HEK293 (cell line): ENCODE data around the gene FLNA.

ENCODE experiments used
- CTCF ChIP-seq: fragments of 450-650 bp; formaldehyde crosslinking; IDR thresholded peaks from 2 replicates; pipeline ENCODE4 v1.5.1; 2016; ENCODE audit warnings: missing biosample characterization, missing genetic modification characterization
- PATZ1 ChIP-seq: fragments of 450-650 bp; formaldehyde crosslinking; IDR thresholded peaks from 2 replicates; pipeline ENCODE4 v1.5.1; 2016; ENCODE audit warnings: missing biosample characterization, missing genetic modification characterization
- REPIN1 ChIP-seq: fragments of 450-650 bp; formaldehyde crosslinking; IDR thresholded peaks from 2 replicates; pipeline ENCODE4 v1.5.1; 2017; ENCODE audit warnings: missing biosample characterization, missing genetic modification characterization, low read depth
- REST ChIP-seq: fragments of 450-650 bp; formaldehyde crosslinking; IDR thresholded peaks from 2 replicates; pipeline ENCODE4 v1.5.1; 2016; ENCODE audit warnings: missing biosample characterization, missing genetic modification characterization
- SALL2 ChIP-seq: fragments of 450-650 bp; formaldehyde crosslinking; IDR thresholded peaks from 2 replicates; pipeline ENCODE4 v1.5.0; 2017; ENCODE audit warnings: missing biosample characterization, mild to moderate bottlenecking, missing genetic modification characterization, borderline replicate concordance
- ZNF169 ChIP-seq: fragments of 450-650 bp; formaldehyde crosslinking; IDR thresholded peaks from 2 replicates; pipeline ENCODE4 v1.5.1; 2016; ENCODE audit warnings: missing biosample characterization, missing genetic modification characterization
- ZNF23 ChIP-seq: fragments of 450-650 bp; formaldehyde crosslinking; IDR thresholded peaks from 2 replicates; pipeline ENCODE4 v1.5.1; 2016; ENCODE audit warnings: missing biosample characterization, missing genetic modification characterization, borderline replicate concordance
- ZNF24 ChIP-seq: fragments of 450-650 bp; formaldehyde crosslinking; IDR thresholded peaks from 2 replicates; pipeline ENCODE4 v1.5.1; 2016; ENCODE audit warnings: missing biosample characterization, missing genetic modification characterization
- ZNF558 ChIP-seq: fragments of 450-650 bp; formaldehyde crosslinking; IDR thresholded peaks from 2 replicates; pipeline ENCODE4 v1.5.1; 2016; ENCODE audit warnings: missing biosample characterization, missing genetic modification characterization
- ZNF610 ChIP-seq: fragments of 450-650 bp; formaldehyde crosslinking; IDR thresholded peaks from 2 replicates; pipeline ENCODE4 v1.5.1; 2016; ENCODE audit warnings: missing biosample characterization, missing genetic modification characterization, borderline replicate concordance
- ZSCAN23 ChIP-seq: fragments of 450-650 bp; formaldehyde crosslinking; IDR thresholded peaks from 2 replicates; pipeline ENCODE4 v1.5.1; 2016; ENCODE audit warnings: missing biosample characterization, missing genetic modification characterization

GRCh38 chrX:154321594-154321993 lies 52.8 kb downstream of the FLNA start:
- TF ChIP-seq REST (tag by site-specific recombination) = no peak
- peak; percentile 77 for TF ChIP-seq CTCF
- TF ChIP-seq ZNF558 (tag by site-specific recombination) = no peak
- TF ChIP-seq ZNF23 = no peak
- TF ChIP-seq ZNF24 (tag by site-specific recombination) = no peak
- TF ChIP-seq ZNF169 (tag by site-specific recombination) = no peak
- TF ChIP-seq ZNF610 (tag by site-specific recombination) = no peak
- no peak for TF ChIP-seq SALL2
- TF ChIP-seq REPIN1 (tag by site-specific recombination) = no peak
- no peak for TF ChIP-seq ZSCAN23 (tag by site-specific recombination)
- TF ChIP-seq PATZ1 (tag by site-specific recombination) = no peak
